Subcutaneous adipose tissue (tissue), 4 donors: ENCODE data around the gene SQOR. TPM values are rescaled to one million over a fixed set of nuclear protein-coding genes. Genes with fewer than 3 reads are reported as not detected.

Experiments used
- CTCF ChIP-seq: fragments of 450-650 bp; IDR thresholded peaks from one replicate; pipeline ENCODE4 v1.5.1; 2016; ENCODE audit warnings: low read depth, mild to moderate bottlenecking, control low read depth, antibody characterized with exemption, moderate library complexity
- small RNA-seq: library from RNA; depleted of rRNA; stranded (forward); fragments of <200 nt; gene quantifications from one replicate; pipeline ENCODE3, GENCODE V24; 2016
- total RNA-seq, 4 donors: library from RNA; depleted of rRNA; stranded (reverse); fragments of >200 nt; gene quantifications; one replicate each; pipeline ENCODE4 v1.1.0, GENCODE V29; 2016

SQOR gene
- total RNA-seq, 4 donors from 2014 or later = 43.7 to 97.2 (median 67.3) TPM

DNA sequence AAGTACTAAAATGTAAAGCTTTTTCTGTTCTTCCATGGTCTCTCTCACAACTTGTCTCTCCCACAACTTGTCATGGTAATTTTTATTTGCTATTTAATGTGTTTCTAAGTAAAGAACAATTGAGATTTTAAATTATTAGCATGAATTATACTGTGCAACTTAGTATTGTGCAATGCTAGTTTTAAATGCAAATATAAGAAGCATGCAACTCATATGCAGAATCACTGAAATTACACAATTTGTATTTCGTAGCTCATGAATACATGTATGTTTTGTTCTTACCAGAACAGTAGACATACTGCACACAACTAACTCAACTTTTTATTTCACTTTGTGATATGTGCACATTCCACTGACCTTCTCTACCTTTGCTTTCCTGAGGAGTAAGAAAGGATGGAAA is 96.5 kb downstream of the SQOR start:
- TF ChIP-seq CTCF = no peak

- TF ChIP-seq CTCF = no peak
Measured at GRCh38 chr15:45732662-45733061, 97.8 kb downstream of the SQOR start.

GRCh38 chr15:45734260-45734711 is 99.5 kb downstream of the SQOR start:
- no peak for TF ChIP-seq CTCF

Small RNAs within 50 kb of the gene (small RNA-seq; reads per million reads assigned to genes)
- gene RF00019 = 0.49 reads per million

Other genes starting within 250 kb of the SQOR start
- 10 to 100 TPM in 1 of 4 donors, 1 to 10 TPM in 3; 8.1 to 10.9 (median 9.2) TPM for gene SLC30A4, start 112.3 kb upstream of the SQOR start, total RNA-seq
- gene BLOC1S6, start 47.6 kb upstream of the SQOR start, total RNA-seq = 100 to 1,000 TPM in 1 of 4 donors, 10 to 100 TPM in 3; 74.1 to 105 (median 86.0) TPM